ENCODE results near the gene TSPAN9. TPM values are rescaled to one million over a fixed set of nuclear protein-coding genes. Genes with fewer than 3 reads are reported as not detected.

Gene TSPAN9
- polyA plus RNA-seq, 1 donor (not counting 4 experiments of a cell fraction or from before 2014, with no cell fraction given), result 27.5 TPM

GRCh38 chr12:3294481-3294911, 217.3 kb downstream of the TSPAN9 start:
- dilution Hi-C loops (cut with MboI; ENCODE audit: extremely low pct_ligation_motif_present, low sequenced_read_pairs), result no loop called here
- no peak overlapping the region for H3K4me3 ChIP-seq (ENCODE audit: control insufficient read depth in 2 of 3, extremely low read depth in 1 of 3, insufficient read depth in 2 of 3, low read depth in 1 of 3, low read length in 3 of 3)
- TF ChIP-seq, protein P1, sequence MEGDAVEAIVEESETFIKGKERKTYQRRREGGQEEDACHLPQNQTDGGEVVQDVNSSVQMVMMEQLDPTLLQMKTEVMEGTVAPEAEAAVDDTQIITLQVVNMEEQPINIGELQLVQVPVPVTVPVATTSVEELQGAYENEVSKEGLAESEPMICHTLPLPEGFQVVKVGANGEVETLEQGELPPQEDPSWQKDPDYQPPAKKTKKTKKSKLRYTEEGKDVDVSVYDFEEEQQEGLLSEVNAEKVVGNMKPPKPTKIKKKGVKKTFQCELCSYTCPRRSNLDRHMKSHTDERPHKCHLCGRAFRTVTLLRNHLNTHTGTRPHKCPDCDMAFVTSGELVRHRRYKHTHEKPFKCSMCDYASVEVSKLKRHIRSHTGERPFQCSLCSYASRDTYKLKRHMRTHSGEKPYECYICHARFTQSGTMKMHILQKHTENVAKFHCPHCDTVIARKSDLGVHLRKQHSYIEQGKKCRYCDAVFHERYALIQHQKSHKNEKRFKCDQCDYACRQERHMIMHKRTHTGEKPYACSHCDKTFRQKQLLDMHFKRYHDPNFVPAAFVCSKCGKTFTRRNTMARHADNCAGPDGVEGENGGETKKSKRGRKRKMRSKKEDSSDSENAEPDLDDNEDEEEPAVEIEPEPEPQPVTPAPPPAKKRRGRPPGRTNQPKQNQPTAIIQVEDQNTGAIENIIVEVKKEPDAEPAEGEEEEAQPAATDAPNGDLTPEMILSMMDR (optimal IDR thresholded peaks at IDR 0.05 in 1 of 3, IDR thresholded peaks at IDR 0.05 in 1 of 3, conservative IDR thresholded peaks at IDR 0.05 in 1 of 3; ENCODE audit: extremely low read depth in 1 of 3, insufficient read depth in 2 of 3, low read length in 3 of 3), result no peak
- no peak for TF ChIP-seq EZH2 (IDR thresholded peaks at IDR 0.05; ENCODE audit: low read length)
- no peaks in the 10 kb centered on the region for H3K36me3 ChIP-seq (ENCODE audit: control insufficient read depth in 2 of 2, extremely low read depth in 1 of 2, insufficient read depth in 2 of 2, low read length in 2 of 2)
- DNase-seq (ENCODE audit: low read depth, low spot score), result no peak
- no peak for FAIRE-seq
- peaks cover 20% of the 10 kb centered on the region for H3K4me1 ChIP-seq (ENCODE audit: control insufficient read depth, extremely low read depth, insufficient read depth, low read length)
- no peak overlapping the region for H3K9ac ChIP-seq (ENCODE audit: control insufficient read depth, extremely low read depth, insufficient read depth, low read length)
- no peak overlapping the region for H3K4me2 ChIP-seq (ENCODE audit: control insufficient read depth, extremely low read depth, insufficient read depth, low read depth, low read length)
- no peak overlapping the region for H3K27ac ChIP-seq (ENCODE audit: control insufficient read depth, insufficient read depth, low read length)
- no peaks in the 10 kb centered on the region for H3K79me2 ChIP-seq (ENCODE audit: control insufficient read depth, insufficient read depth, low read length)
- H4K20me1 ChIP-seq (ENCODE audit: control insufficient read depth, extremely low read depth, insufficient read depth, low read length), result no peaks in the 10 kb centered on the region
- H3K9me1 ChIP-seq (ENCODE audit: control insufficient read depth, extremely low read depth, insufficient read depth, low read length), result no peaks in the 10 kb centered on the region
- no peak overlapping the region for H2AFZ ChIP-seq (ENCODE audit: control insufficient read depth, low read length)
- H3K27me3 ChIP-seq (ENCODE audit: control insufficient read depth, extremely low read depth, insufficient read depth, low read length), result no peaks in the 10 kb centered on the region
- no peaks in the 10 kb centered on the region for H3K9me3 ChIP-seq (ENCODE audit: control insufficient read depth, low read depth, low read length)

DNA sequence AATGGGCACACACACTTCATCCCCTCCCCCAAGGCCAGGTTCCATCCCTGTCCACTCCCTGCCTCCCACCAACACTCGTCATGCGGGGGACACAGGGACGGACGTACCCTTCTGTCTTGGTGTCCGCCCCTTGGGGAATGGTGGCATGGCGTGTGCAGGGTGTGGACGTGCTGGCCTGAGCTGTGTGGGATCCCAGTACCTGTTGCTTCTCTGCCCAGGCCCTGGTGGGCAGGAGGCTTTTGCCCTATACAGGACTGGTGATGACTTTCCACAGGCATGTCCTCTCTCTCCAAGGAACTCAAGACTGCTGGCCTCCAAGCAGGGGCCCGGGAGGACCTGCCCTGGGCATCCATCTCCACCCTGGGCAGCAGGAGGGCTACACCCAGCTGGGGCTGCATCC, 218.0 kb downstream of the TSPAN9 start:
- no peak for FAIRE-seq
- no peaks in the 10 kb centered on the region for H3K79me2 ChIP-seq (ENCODE audit: control insufficient read depth, insufficient read depth, low read length)
- H3K4me1 ChIP-seq (ENCODE audit: control insufficient read depth, extremely low read depth, insufficient read depth, low read length), result peaks cover 24% of the 10 kb centered on the region
- no peaks in the 10 kb centered on the region for H3K9me3 ChIP-seq (ENCODE audit: control insufficient read depth, low read depth, low read length)
- H4K20me1 ChIP-seq (ENCODE audit: control insufficient read depth, extremely low read depth, insufficient read depth, low read length), result no peaks in the 10 kb centered on the region
- H3K27ac ChIP-seq (ENCODE audit: control insufficient read depth, insufficient read depth, low read length), result no peak overlapping the region
- no peaks in the 10 kb centered on the region for H3K9me1 ChIP-seq (ENCODE audit: control insufficient read depth, extremely low read depth, insufficient read depth, low read length)
- H3K27me3 ChIP-seq (ENCODE audit: control insufficient read depth, extremely low read depth, insufficient read depth, low read length), result no peaks in the 10 kb centered on the region
- TF ChIP-seq, protein P1 (optimal IDR thresholded peaks at IDR 0.05 in 1 of 3, IDR thresholded peaks at IDR 0.05 in 1 of 3, conservative IDR thresholded peaks at IDR 0.05 in 1 of 3; ENCODE audit: extremely low read depth in 1 of 3, insufficient read depth in 2 of 3, low read length in 3 of 3), result no peak
- TF ChIP-seq EZH2 (IDR thresholded peaks at IDR 0.05; ENCODE audit: low read length), result no peak
- H2AFZ ChIP-seq (ENCODE audit: control insufficient read depth, low read length), result no peak overlapping the region
- dilution Hi-C loops (cut with MboI; ENCODE audit: extremely low pct_ligation_motif_present, low sequenced_read_pairs), result no loop called here
- H3K4me3 ChIP-seq (ENCODE audit: control insufficient read depth in 2 of 3, extremely low read depth in 1 of 3, insufficient read depth in 2 of 3, low read depth in 1 of 3, low read length in 3 of 3), result no peak overlapping the region
- H3K9ac ChIP-seq (ENCODE audit: control insufficient read depth, extremely low read depth, insufficient read depth, low read length), result no peak overlapping the region
- no peak for DNase-seq (ENCODE audit: low read depth, low spot score)
- no peak overlapping the region for H3K4me2 ChIP-seq (ENCODE audit: control insufficient read depth, extremely low read depth, insufficient read depth, low read depth, low read length)
- H3K36me3 ChIP-seq (ENCODE audit: control insufficient read depth in 2 of 2, extremely low read depth in 1 of 2, insufficient read depth in 2 of 2, low read length in 2 of 2), result no peaks in the 10 kb centered on the region
